ENCODE data around the gene SLC12A9.

SLC12A9 gene

GRCh38 chr7:100818366-100818765, 34.1 kb upstream of the SLC12A9 start:
- no peaks in the 10 kb centered on the region for H4K20me1 ChIP-seq (ENCODE audit: insufficient read depth, low read length, poor library complexity, severe bottlenecking)
- no peaks in the 10 kb centered on the region for H3K27me3 ChIP-seq (ENCODE audit: insufficient read depth, low read length, poor library complexity, severe bottlenecking)
- no peaks in the 10 kb centered on the region for H3F3A ChIP-seq (ENCODE audit: low read depth)
- H3K4me1 ChIP-seq (ENCODE audit: insufficient read depth, low read length, poor library complexity, severe bottlenecking): no peaks in the 10 kb centered on the region
- H3K4me2 ChIP-seq (ENCODE audit: low read depth, low read length, poor library complexity, severe bottlenecking): no peak overlapping the region
- no peak overlapping the region for H3K9ac ChIP-seq (ENCODE audit: low read depth, low read length, poor library complexity, severe bottlenecking)
- no peaks in the 10 kb centered on the region for H3K9me2 ChIP-seq (replicated peaks; ENCODE audit: low read depth, low read length)
- H3K36me3 ChIP-seq (ENCODE audit: insufficient read depth, low read length): no peaks in the 10 kb centered on the region
- no peak for TF ChIP-seq EZH2phosphoT487 (IDR thresholded peaks at IDR 0.05; ENCODE audit: borderline replicate concordance)
- no peak for TF ChIP-seq CTCF (conservative IDR thresholded peaks at IDR 0.05; ENCODE audit: low read length)
- no peak overlapping the region for H3K4me3 ChIP-seq (ENCODE audit: low read length, poor library complexity, severe bottlenecking)
- H3K79me2 ChIP-seq (ENCODE audit: insufficient read depth, low read length): no peaks in the 10 kb centered on the region
- H3K9me3 ChIP-seq (ENCODE audit: insufficient read depth, low read depth, low read length): no peaks in the 10 kb centered on the region
- H2AFZ ChIP-seq (ENCODE audit: low read length): no peak overlapping the region

- no peak overlapping the region for H3K4me3 ChIP-seq (ENCODE audit: low read length, poor library complexity, severe bottlenecking)
Measured at GRCh38 chr7:100818825-100819224, 33.7 kb upstream of the SLC12A9 start.

GRCh38 chr7:100819586-100819985, 32.9 kb upstream of the SLC12A9 start:
- H3K4me1 ChIP-seq (ENCODE audit: insufficient read depth, low read length, poor library complexity, severe bottlenecking): no peaks in the 10 kb centered on the region
- no peaks in the 10 kb centered on the region for H3K79me2 ChIP-seq (ENCODE audit: insufficient read depth, low read length)
- TF ChIP-seq CTCF (conservative IDR thresholded peaks at IDR 0.05; ENCODE audit: low read length) (no peak), EZH2phosphoT487 (IDR thresholded peaks at IDR 0.05; ENCODE audit: borderline replicate concordance) (no peak)

More at GRCh38 chr7:100818825-100819224, 33.7 kb upstream of the SLC12A9 start:
- Histone ChIP-seq H3K79me2 (ENCODE audit: insufficient read depth, low read length) (no peaks in the 10 kb centered on the region), H3K9me3 (ENCODE audit: insufficient read depth, low read depth, low read length) (no peaks in the 10 kb centered on the region), H3K9ac (ENCODE audit: low read depth, low read length, poor library complexity, severe bottlenecking) (no peak overlapping the region), H2AFZ (ENCODE audit: low read length) (no peak overlapping the region), H3K36me3 (ENCODE audit: insufficient read depth, low read length) (no peaks in the 10 kb centered on the region), H3K9me2 (replicated peaks; ENCODE audit: low read depth, low read length) (no peaks in the 10 kb centered on the region), H3F3A (ENCODE audit: low read depth) (no peaks in the 10 kb centered on the region), H3K4me2 (ENCODE audit: low read depth, low read length, poor library complexity, severe bottlenecking) (no peak overlapping the region), H3K27me3 (ENCODE audit: insufficient read depth, low read length, poor library complexity, severe bottlenecking) (no peaks in the 10 kb centered on the region), H3K4me1 (ENCODE audit: insufficient read depth, low read length, poor library complexity, severe bottlenecking) (no peaks in the 10 kb centered on the region), H4K20me1 (ENCODE audit: insufficient read depth, low read length, poor library complexity, severe bottlenecking) (no peaks in the 10 kb centered on the region)
- no peak for TF ChIP-seq CTCF (conservative IDR thresholded peaks at IDR 0.05; ENCODE audit: low read length)
- TF ChIP-seq EZH2phosphoT487 (IDR thresholded peaks at IDR 0.05; ENCODE audit: borderline replicate concordance): no peak

More at GRCh38 chr7:100819586-100819985, 32.9 kb upstream of the SLC12A9 start:
- no peaks in the 10 kb centered on the region for H3K36me3 ChIP-seq (ENCODE audit: insufficient read depth, low read length)
- H3F3A ChIP-seq (ENCODE audit: low read depth): no peaks in the 10 kb centered on the region
- H3K27me3 ChIP-seq (ENCODE audit: insufficient read depth, low read length, poor library complexity, severe bottlenecking): no peaks in the 10 kb centered on the region
- H3K9ac ChIP-seq (ENCODE audit: low read depth, low read length, poor library complexity, severe bottlenecking): no peak overlapping the region
- no peak overlapping the region for H2AFZ ChIP-seq (ENCODE audit: low read length)
- H3K4me3 ChIP-seq (ENCODE audit: low read length, poor library complexity, severe bottlenecking): no peak overlapping the region
- H3K9me2 ChIP-seq (replicated peaks; ENCODE audit: low read depth, low read length): no peaks in the 10 kb centered on the region
- no peak overlapping the region for H3K4me2 ChIP-seq (ENCODE audit: low read depth, low read length, poor library complexity, severe bottlenecking)
- no peaks in the 10 kb centered on the region for H3K9me3 ChIP-seq (ENCODE audit: insufficient read depth, low read depth, low read length)
- no peaks in the 10 kb centered on the region for H4K20me1 ChIP-seq (ENCODE audit: insufficient read depth, low read length, poor library complexity, severe bottlenecking)

All from Loucy (cell line).